AML-193 (cell line): ENCODE measurements around the gene ACO2.
"Not testable (repeated sequence)": the region's sequence is repeated elsewhere in the genome, so short reads cannot be mapped to it uniquely, and the experiment has no call there.

Experiments
- DNase-seq, 2 experiments: peaks; one replicate each; lab custom pipeline; 2025; lab: John Stamatoyannopoulos, UW

ACO2 gene

DNA sequence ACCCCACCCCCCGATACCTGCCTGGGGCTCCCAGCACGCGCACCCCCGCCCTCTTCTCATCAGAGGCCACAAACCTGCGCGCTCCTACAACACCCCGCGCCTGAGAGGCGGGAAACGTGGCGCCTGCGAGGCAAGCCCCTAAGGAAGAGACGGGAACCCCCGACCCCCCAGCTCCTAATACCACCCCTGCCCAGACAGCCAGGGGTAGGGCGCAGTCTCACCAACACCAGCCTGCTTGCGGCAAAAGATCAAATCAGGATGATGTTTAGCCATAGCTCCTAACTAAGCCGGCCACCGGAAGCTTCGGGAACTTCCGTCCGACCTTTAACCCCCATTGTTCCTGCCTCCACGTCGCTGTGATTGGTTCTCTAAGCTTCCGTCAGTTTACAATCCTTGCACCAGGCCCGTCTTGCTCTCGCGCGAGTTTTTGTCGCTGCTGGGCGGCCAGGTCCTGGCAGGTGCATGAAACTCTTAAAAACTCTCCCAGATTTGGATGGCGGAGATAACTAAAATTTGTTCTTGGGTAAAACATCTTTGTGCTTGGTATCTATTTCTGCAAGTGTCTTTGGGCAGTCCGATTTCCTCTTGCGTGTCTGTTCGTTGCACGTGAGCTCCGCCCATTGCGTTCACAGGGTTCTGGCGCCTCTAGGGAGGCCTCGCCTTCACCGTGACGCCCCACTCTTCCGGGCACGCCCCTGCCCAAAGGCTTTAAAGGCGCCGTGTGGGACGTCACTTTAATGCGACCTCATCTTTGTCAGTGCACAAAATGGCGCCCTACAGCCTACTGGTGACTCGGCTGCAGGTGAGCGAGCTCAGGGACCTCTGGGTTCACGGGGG is at the start of gene ACO2, which contains the start of gene PHF5A:
Gene ACO2, plus strand, starts transcription at position 737 of the 837 bp plus-strand sequence. Its CDS starts 30 bp downstream, at position 767.
Gene PHF5A, minus strand, starts transcription at position 312 of the 837 bp plus-strand sequence. Its CDS starts 39 bp downstream, at position 273.
- peak; percentile 94 to 98 for DNase-seq

DNA sequence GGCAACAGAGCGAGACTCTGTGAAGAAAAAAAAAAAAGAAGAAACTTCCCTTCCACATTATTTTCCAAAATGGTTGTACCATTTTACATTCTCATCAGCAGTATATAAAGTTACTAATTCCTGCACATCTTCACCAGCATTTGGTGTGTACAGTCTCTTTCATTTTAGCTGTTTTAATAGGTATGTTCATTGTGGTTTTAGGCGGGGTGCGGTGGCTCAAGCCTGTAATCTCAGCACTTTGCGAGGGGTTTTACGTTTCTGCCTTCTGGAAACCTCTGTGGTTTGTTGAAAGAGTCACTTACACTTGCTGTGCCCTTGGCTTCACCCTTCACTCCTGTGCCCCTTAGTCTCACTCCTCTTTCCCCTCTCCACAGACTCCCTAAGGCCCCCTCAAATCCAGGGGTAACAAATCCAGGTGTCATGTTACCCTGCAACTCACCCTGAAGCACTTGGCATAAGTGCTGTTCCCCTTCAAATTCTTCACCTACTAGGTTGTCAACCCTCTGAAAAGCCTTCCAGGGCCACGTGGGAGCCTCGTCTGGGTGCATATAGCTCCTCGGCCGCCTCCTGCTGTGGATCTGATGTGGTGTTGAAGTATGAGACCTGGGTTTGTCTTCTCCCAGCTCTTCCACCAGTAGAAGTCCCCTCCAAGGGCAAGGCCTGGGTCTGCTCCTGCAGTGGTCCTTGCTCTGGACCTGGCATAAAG is 43.1 kb upstream of the ACO2 start:
- DNase-seq: no peak

DNA sequence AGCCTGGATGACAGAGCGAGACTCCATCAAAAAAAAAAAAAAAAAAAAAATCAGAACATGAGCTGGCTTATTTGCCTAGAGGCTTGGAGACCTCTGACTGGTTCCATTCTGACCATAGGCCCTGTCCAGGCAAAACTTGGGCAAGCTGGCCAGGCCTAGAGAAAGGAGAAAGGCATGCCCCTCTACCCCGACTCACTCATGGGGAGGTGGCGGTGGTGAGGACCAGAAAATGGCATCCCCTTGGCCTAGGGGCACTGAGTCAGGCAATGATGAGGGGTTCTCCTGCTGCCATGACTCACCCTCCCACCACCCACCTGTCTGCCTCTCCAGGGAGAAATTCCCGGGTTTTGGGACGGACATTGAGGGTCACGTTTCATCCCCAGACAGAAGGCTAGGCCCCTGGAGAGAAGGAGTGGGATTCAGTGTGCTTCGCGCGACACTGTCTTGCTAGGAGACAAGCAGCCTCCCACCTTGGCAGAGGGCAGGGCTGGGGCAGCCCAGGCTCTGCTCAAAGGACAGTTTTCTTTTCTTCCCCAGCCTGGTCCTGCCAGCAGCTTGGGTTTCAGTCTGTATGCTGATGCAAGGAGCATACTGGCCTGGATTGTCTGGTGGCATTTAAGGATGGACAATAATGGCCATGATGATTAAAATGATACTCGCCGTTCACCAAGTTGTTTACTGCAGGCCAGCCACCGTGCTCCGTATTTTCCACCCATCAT is 39.5 kb upstream of the ACO2 start:
- DNase-seq: no peak

DNA sequence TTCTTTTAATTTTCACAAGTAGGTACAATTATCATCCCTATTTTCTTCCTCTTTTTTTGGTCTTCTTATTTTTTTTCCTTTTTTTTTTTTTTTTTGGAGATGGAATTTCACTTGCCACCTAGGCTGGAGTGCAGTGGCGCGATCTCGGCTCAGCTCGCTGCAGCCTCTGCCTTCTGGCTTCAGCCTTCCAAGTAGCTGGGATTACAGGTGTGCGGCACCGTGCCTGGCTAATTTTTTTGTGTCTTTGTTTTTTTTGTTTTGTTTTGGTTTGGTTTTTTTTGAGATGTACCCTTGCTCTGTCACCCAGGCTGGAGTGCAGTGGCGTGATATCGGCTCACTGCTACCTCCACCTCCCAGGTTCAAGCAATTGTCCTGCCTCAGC is 39.0 kb upstream of the ACO2 start:
- no peak for DNase-seq

DNA sequence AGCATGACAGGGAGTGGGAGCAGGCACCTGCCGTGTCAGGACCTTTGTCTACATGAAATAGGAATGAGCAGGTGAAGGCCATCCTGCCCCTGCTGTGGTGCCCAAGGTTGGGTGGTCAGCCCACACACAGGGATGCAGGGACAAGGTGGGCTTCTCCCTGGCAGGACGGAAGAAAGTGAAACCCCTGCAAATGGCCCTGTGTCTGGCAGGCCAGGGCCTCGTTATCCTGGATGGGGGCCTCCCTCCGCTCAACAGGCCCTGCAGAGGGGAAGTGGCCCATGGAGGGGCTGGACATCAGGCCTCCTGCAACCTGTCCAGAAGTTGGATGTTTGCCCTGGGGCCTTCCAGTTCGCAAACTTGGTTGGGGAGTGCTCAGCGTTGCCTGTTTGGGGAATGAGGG is 37.3 kb upstream of the ACO2 start:
- no peak for DNase-seq

DNA sequence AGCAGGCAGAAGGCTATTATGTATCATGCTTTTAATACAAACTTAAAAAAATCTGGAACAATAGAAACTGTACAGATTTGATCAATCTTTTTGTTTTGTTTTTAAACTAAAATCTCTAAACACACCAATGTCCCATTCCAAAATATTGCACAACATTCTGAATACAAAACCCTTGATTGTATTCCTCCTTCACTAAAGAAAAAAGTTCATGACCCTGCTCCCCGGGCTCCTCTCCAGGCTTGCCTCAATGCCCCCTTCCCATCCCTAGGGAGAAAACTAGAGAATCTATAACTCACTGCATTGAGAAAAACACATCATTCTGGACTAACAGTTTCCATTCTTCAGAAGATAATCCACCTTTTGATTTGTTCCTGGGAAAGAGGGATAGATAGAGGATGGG is 35.4 kb upstream of the ACO2 start:
- DNase-seq: not testable (repeated sequence)

DNA sequence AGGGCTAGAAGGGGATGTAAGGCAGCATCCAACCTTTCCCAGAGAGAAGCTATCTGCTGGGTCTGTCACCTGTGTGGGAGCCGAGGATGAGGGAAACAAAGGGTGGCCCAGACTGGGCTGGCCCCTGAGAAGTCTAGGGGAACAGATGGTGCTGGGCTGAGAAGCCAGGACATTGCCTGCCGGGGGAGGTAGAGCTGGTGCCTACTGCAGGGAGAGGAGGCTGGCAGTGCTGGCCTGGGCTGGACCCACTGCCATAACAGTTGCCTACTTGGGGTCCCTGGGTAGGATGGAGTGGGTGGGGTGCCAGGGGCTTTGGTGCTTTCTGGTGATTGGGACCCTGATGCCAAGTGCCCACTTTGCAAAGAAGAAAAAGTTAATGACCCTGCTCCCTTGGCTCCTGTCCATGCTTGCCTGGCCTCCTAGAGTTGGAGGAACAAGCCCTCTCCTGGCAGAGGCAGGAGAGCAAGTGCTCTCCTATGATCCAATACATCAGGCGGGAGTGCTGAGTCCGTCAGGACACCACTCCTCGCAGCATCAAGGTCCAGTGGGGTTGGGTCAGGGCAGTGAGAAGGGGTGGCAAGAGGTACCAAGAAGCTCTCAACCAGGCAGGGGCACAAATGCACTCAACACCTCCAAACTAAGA is 34.4 kb upstream of the ACO2 start:
- not testable (repeated sequence) for DNase-seq

DNA sequence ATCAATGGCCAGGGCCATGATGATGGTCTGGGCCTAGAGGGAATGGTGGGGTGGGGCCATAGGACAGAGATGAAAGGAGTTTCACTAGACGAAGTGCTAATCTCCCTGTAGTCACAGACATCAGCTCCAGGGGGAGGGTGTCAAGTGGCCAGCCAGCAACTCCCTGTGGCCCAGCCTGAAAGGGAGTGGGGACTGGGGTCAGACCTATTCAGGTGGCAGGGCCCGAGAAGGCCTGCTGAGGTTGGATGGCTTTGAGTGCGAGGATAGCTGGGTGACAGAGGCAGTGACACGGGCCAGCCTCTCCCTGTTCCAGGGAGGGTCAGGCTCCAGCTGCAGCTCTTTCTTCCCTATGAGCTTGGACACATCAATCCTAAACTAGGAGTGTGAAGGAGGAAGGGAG is 33.4 kb upstream of the ACO2 start:
- DNase-seq: no peak

DNA sequence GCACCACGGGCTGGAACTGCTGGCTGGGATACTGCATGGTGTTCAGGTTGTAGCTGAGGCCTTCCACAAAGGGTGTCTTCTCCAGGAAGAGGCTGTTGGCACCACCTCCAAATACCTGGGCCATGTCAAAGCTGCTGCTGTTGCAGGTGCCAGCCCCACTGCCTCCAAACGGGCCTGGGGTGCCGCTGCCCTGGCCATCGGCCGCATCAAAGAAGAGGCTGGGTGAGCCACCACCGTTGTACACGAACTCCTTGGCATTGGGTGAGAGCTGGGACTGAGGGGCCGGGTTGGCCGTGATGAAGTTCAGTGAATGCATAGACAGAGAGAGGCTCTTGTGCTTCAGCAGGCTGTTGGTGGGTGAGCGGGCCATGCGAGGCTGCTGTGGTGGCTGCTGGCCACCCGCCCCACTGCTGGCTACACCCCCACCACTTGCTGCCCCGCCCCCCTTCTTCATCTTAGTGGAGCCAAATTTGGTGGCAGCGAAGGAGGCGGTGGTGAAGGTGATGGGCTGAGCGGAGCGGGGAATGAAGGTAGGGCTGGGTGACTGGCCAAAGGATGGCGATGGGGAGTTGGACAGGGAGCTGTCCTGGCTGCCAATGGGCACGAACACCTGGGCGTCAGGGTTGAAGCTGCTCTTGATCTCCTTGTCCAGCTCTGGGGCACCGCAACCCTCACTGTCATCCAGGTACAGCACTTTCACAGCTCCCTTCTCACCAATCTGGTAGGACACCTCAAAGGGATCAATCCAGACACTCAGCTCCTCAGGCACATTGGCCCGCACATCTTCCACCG is 32.4 kb upstream of the ACO2 start:
- DNase-seq: no peak

DNA sequence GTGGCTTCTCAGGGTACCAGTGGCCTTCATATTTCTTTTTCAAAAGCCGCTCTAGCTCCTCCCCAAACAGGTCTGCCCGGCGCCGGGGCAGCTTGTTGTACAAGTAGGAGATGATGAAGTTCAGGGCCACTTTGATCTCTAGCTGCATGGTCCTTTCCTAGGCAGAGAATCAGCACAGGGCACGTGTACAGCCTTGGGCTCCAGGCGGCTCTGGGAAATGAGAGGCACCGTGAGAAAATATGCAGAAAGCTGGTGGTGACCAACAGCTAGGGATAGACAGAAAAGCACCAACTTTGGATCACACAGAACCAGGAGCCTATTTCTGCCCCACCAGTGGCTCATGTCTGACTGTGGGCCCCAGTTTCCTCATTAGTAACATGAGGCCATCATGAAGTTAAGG is 31.7 kb upstream of the ACO2 start:
- no peak for DNase-seq

DNA sequence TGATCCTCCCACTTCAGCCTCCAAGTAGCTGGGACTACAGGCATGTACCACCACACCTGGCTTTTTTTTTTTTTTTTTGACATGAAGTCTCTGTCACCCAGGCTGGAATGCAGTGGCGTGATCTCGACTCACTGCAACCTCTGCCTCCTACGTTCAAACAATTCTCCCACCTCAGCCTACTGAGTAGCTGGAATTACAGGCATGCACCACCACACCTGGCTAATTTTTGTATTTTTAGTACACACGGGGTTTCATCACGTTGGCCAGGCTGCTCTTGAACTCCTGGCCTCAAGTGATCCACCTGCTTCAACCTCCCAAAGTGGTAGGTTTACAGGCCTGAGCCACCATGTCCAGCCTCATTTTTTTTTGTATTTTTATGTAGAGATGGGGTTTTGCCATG is 28.4 kb upstream of the ACO2 start:
- DNase-seq: not testable (repeated sequence)

DNA sequence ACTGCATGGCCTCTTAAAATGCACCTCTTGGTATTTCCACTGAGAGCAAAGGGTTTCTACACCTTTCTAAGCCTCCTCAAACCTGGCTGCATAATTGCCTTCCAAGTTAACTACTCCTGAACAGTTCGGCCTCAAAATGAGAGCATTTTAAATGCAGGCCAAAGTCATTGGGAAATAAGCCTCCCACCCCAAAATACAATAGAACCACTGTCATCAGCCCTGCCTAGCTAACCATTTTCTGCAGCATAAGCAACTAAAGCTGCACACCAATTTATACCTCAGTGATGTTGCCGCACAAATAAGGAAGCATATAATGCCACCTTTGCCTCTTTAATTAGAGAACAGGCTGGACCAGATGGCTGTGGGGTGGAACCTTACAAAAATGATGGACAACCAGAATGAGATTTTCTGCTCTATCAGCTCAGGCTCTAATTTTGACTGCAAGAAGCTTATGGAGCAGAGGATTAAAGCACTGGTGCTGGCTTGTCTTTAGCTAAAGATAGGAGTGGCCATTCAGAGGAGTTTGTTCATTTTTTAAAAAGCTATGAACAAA is 26.6 kb upstream of the ACO2 start:
- no peak for DNase-seq

DNA sequence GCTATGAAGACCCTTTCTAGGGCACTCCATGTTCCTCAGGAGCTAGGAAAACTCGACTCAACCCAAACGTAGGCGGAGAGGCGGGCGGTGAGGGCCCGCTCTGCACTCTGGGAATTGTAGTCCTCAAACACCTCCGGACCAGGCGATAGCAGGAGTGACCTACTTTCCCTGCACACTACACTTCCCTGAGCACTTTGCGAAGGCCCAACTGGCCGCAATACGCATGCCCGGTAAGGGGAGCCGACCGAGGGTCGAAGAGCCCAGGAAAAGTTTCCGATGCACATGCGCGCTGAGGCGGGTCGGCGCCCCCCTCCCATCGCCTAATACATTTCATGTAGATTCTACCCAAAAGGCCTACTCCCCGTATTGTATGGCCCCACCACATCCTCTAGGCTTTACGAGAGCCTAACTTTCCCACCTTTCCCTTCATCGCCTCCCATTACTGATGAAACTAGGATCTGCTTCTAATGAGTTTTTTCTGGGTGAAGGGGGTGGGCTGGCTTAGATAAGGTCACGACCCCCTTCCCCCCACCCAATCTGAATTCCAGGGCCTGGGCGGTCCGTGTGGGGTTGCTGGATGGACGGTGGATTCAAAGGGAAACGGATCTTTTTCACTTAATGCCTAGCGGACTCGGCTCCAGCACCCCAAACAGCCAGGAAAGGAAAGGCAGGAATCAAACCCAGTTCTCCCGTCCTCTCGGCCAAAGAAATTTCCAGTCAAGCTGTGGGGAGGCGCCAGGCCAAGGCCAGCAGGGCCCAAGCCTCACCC is 24.4 kb upstream of the ACO2 start:
- DNase-seq: peak; percentile 93

DNA sequence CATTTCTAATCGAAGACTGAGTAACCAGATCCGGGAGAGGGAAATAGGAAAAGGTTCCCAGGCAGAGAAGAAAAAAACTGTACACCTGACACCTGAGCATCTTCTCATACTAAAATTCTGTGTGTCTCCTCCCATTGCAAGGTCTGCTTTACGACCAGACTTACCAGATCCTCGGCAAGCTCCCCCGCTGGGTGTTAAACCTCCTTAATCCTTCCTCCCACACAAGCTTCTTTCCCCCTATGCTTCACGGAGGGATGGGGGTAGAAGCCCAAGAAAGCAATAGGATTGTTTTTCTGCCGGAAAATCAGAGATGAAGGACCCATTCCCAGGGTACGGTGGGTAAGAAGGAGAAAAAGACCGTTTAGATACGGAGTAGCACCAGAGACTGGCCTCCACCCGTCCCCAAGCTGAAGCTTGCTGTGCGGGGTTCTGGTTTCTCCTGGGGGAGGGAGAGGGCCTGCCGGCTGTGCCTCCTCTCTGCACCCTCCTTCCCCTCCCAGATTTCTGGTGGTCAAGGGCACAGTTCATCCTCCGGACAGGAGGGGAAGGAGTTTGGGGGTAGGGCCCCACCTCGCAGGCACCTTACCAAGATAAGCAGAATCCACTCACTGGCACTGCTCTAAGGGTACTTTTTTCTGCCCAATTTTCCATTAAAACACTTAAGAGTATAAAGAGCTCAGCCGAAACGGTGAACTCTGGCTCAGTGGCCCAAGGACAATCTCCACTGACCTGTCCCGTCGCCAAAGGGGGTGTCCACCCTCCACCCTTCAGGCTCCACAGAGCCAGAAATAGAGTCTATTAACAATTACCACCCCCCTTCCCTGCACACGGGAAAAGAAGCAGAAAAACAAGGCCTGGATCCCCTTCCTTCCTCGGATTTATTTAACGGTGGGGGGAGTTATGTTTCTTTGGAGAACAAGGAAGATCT is 23.5 kb upstream of the ACO2 start:
- DNase-seq: peak in 1 of 2 experiments; percentile 7

DNA sequence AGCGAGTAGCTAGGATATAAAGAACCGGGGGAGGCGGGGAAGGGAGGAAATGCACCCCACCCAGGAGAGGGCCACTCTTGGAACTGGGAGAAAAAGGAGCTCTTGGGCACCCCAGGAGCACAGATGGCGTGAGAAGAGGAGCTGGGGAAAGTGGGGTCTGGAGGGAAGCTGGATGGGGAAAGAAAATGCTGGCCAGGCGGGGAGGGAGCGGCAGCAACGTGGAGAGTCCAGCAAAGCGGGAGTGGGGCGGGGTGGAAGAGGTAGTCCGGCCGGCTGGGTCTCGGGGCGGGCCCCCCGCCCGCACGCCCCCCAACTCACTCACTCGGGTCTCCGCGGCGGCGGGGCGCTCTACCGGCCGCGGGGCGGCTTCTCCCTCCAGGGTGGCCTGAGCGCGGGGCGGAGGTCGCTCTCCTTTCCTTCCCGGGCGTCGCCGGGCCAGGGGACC is 22.8 kb upstream of the ACO2 start:
- DNase-seq: no peak

DNA sequence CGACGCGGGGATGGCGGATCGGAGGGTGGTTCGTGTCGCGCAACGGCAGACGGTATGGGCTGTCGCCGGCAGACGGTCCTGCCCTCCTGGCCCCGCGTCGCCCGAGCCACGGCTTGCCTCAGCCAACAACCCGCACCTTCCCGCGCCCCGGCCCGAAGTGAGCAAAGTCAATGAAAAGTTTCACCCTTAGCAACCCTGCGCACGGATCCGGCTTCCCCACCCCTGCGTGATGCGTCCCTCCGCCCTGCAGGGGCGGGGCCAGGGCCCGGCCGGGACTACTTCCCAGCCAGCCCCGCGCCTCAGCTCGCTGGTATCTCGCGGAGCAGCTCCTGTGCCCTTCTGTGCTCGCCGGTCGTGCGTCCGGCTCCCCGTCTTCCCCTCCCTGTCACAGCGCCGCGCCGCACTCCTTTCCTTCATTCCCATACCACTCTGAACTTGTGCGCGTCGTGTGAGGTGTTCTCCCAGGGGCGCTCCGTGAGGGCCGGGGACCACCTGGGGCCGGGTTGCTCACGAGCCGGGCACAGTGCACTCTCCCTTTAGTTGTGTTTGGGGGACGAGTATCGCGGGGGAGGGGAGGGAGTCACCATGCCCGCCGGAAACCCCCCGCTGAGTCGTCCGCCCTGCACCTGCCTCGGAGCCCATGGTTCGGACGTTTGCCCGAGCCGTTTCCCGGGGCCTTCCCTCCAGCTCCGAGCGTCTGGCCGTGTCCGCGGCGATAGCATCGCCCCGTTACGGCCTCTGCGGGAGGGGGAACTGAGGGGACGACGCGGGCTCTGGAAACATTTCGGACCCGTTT is 22.1 kb upstream of the ACO2 start, which contains the start of gene TOB2:
Gene TOB2, minus strand, starts transcription at position 163 of the 796 bp plus-strand sequence. CDS start 9,456 bp downstream, outside the sequence.
- DNase-seq: peak; percentile 79

DNA sequence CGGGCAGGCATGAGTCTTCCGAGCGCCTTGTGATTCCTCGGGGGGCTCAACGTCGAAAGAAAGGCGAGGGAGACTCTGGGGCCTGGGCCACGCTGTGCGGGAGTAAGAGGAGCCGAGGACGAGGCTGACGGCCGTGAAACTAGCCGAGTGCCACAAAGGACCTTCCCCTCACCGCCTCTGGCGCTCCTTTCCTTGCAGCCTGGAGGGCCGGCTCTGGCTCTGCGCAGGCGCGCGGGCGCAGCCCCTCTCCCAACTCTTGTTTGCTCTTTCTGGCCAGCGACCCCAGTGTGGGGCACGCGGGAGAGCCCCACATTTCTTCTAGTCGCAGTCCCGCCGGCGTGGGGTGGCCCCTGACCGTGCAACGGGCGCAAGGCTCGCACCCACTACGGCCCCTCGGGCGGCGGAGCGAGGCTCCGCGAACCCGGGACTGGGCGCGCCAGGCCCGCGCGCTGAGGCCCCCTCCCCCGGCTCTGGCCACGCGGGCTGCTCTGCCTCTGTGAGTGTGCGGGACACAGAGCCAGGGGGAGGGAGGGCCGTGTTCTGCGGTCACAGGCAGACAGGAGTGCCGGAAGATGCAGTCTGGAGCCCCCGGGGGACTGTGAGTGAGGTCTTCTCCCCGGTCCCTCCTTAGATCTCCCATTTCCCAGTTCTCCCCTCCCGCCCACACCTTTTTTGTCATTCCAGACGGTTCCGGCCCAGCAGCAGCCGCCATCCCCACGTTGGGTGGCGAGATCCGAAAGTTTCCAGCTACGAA is 21.3 kb upstream of the ACO2 start:
- DNase-seq: peak; percentile 26 to 44
